Uterus (tissue), 2 donors: Measurements from ENCODE around the gene IFT20.

Experiments
- CTCF ChIP-seq, 4 experiments: fragments of 200-600 bp in 2 of 4; fragments of 450-650 bp in 2 of 4; sonication (generic) in 2 of 4; IDR thresholded peaks; one replicate each; pipeline ENCODE4 v1.5.1; 2016 to 2019; ENCODE audit warnings: antibody characterized with exemption in 4 of 4, mild to moderate bottlenecking in 2 of 4, moderate library complexity in 1 of 4
- POLR2A ChIP-seq, 2 donors: fragments of 450-650 bp; IDR thresholded peaks; one replicate each; pipeline ENCODE4 v1.6.1; 2016; ENCODE audit warnings: antibody characterized with exemption in 2 of 2, mild to moderate bottlenecking in 1 of 2, moderate library complexity in 1 of 2

DNA sequence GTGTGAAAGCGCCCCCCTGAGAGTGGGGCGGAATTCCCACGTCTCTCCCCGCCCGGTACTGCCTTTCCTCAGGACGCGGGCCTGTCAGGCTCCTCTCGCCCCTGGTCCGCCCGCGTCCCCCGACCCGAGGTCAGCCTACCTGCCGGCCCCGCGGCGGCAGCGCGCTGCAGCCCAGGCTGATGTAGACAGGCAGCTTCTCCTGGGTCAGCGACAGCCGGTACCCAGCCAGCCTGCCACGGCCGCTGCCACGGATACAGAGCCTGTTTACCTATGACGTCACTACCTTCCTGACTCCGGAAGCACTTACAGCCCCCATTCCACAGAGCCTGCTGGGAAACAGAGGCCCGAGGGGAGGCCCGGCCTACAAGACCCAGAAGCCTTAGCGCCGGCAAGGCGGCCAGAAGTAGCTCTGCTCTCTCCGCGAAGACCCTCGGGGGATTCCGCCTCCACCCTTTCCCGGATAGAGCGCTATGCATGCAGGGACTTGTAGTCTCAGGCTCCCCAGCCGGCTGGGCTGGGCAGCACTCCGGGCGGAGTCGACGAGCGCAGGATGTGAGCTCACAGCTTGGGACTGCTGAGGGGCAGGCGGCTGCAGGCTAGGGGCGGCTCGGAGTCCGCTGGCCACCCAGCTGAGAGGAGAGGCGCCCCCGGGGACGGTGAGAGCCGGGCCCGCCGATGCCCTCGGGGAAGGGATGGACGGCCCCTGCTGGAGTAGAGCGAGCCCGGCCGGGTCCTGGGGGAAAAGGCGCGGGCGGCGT, at the start of gene IFT20, which contains the start of gene TNFAIP1:
- TF ChIP-seq CTCF (IDR thresholded peaks at IDR 0.05) (peak in 2 of 4 experiments; percentile 16 to 38), POLR2A (IDR thresholded peaks at IDR 0.05) (peak; percentile 87 to 98)
